ENCODE data around the gene PIK3CD. TPM values are rescaled to one million over a fixed set of nuclear protein-coding genes. Genes with fewer than 3 reads are reported as not detected.
A peak's percentile ranks its signal among the peaks of the same experiment; 100 is the strongest.

Gene PIK3CD
- total and polyA plus RNA-seq, 2 experiments from 2014 or later, result 1.2 to 1.3 TPM

DNA sequence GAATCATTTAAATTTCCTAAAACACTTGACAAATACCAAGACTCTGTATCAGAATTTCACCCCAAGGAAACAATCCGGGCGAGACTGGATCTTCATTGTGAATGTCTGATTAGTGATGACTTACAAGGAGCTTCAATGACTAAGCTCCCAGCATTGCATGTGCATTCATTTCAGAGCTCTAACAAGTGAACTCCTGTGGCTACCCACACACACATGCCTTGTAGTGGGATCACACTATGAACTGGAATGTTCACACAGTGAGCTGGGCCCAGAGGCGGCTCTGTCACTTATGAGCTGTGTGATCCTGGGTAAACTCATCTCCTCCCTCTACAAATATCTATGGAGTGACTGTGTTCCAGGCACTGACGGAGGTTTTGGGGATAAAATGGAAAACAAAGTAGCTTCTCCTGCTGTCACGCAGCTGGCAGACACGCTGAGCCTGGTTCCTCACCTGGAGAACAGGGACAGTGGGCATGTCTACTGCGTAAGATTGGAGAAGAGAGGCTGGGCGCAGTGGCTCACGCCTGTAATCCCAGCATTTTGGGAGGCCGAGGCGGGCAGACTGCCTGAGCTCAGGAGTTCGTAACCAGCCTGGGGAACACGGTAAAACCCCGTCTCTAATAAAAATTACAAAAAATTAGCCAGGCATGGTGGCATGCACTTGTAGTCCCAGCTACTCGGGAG lies 115.4 kb downstream of the PIK3CD start:
- Histone ChIP-seq H4K20me1 (ENCODE audit: insufficient read depth, poor library complexity, severe bottlenecking) (no peaks in the 10 kb centered on the region), H3K4me2 (no peak overlapping the region), H3K9me2 (replicated peaks; ENCODE audit: insufficient read depth) (no peaks in the 10 kb centered on the region), H2AFZ (no peak overlapping the region), H3K27me3 (no peaks in the 10 kb centered on the region), H3K79me2 (peaks cover 28% of the 10 kb centered on the region), H3K27ac (peak overlapping the region; percentile 31), H3K4me3 (no peak overlapping the region), H3K4me1 (ENCODE audit: insufficient read depth) (no peaks in the 10 kb centered on the region), H3K36me3 (replicated peaks; ENCODE audit: insufficient read depth, low read depth) (no peaks in the 10 kb centered on the region), H3K9me3 (ENCODE audit: low read depth) (no peaks in the 10 kb centered on the region)
- TF ChIP-seq, protein P1, sequence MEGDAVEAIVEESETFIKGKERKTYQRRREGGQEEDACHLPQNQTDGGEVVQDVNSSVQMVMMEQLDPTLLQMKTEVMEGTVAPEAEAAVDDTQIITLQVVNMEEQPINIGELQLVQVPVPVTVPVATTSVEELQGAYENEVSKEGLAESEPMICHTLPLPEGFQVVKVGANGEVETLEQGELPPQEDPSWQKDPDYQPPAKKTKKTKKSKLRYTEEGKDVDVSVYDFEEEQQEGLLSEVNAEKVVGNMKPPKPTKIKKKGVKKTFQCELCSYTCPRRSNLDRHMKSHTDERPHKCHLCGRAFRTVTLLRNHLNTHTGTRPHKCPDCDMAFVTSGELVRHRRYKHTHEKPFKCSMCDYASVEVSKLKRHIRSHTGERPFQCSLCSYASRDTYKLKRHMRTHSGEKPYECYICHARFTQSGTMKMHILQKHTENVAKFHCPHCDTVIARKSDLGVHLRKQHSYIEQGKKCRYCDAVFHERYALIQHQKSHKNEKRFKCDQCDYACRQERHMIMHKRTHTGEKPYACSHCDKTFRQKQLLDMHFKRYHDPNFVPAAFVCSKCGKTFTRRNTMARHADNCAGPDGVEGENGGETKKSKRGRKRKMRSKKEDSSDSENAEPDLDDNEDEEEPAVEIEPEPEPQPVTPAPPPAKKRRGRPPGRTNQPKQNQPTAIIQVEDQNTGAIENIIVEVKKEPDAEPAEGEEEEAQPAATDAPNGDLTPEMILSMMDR (IDR thresholded peaks at IDR 0.05; ENCODE audit: poor library complexity), result no peak
- TF ChIP-seq EZH2phosphoT487 (IDR thresholded peaks at IDR 0.05; ENCODE audit: low read depth, severe bottlenecking, unreplicated experiment) (no peak), EZH2 (IDR thresholded peaks at IDR 0.05; ENCODE audit: borderline replicate concordance) (no peak)
- DNase-seq (ENCODE audit: low spot score), result peak; percentile 23
- WGBS (ENCODE audit: low lambda C conversion rate, missing lambda C conversion rate), result 90% methylated on average over 13 of the region's 15 CpGs

DNA sequence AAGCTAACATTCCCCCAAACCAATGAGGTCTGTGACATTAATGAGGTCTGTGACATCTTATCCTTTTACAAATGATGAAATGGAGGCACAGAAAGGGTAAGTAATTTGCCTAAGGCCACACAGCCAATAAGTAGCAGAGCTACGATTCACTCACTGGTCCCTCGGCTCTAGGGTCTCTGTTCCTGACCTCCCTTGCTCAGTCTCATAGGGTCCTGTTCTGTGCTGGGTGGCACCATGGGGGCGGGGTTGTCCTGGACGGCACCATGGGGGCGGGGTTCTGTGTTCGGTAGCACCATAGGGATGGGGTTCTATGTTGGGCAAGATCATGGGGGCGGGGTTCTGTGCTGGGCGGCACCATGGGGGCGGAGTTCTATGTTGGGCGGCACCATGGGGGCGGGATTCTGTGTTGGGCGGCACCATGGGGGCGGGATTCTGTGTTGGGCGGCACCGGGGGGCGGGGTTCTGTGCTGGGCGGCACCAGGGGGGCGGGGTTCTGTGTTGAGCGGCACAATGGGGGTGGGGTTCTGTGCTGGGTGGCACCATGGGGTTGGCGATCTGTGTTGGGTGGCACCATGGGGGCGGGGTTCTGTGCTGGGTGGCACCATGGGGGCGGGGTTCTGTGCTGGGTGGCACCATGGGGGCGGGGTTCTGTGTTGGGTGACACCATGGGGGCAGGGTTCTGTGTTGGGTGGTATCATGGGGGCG lies 116.6 kb downstream of the PIK3CD start:
- peaks cover 28% of the 10 kb centered on the region for H3K79me2 ChIP-seq
- no peaks in the 10 kb centered on the region for H3K9me3 ChIP-seq (ENCODE audit: low read depth)
- no peaks in the 10 kb centered on the region for H3K36me3 ChIP-seq (replicated peaks; ENCODE audit: insufficient read depth, low read depth)
- no peak overlapping the region for H3K4me3 ChIP-seq
- TF ChIP-seq EZH2 (IDR thresholded peaks at IDR 0.05; ENCODE audit: borderline replicate concordance), result no peak
- TF ChIP-seq EZH2phosphoT487 (IDR thresholded peaks at IDR 0.05; ENCODE audit: low read depth, severe bottlenecking, unreplicated experiment), result no peak
- TF ChIP-seq, protein P1 (IDR thresholded peaks at IDR 0.05; ENCODE audit: poor library complexity), result no peak
- no peaks in the 10 kb centered on the region for H4K20me1 ChIP-seq (ENCODE audit: insufficient read depth, poor library complexity, severe bottlenecking)
- H3K4me1 ChIP-seq (ENCODE audit: insufficient read depth), result no peaks in the 10 kb centered on the region
- H2AFZ ChIP-seq, result no peak overlapping the region
- H3K27ac ChIP-seq, result no peak overlapping the region
- 99% methylated on average over 6 of the region's 24 CpGs for WGBS (ENCODE audit: low lambda C conversion rate, missing lambda C conversion rate)
- H3K27me3 ChIP-seq, result no peaks in the 10 kb centered on the region
- H3K9me2 ChIP-seq (replicated peaks; ENCODE audit: insufficient read depth), result no peaks in the 10 kb centered on the region
- no peak for DNase-seq (ENCODE audit: low spot score)
- H3K4me2 ChIP-seq, result no peak overlapping the region

DNA sequence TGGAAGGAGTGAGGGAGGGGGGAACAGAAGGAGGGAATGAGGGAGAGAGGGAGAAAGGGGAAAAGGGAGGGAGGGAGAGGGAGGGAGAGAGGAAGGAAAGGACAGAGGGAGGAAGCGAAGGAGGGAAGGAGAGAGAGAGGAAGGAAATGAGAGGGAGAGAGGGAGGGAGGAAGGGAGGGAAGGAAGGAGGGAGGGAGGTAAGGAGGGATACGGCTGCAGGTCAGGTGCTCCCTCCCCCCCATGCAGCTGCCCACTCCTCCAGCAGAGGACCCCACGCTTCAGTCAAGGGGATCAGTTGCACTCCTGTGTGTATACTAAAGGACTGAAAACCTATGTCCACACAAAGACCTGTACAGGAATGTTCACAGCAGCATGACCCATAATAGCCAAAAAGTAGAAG lies 117.5 kb downstream of the PIK3CD start:
- peaks cover 31% of the 10 kb centered on the region for H3K79me2 ChIP-seq
- no peaks in the 10 kb centered on the region for H3K9me3 ChIP-seq (ENCODE audit: low read depth)
- no peak overlapping the region for H3K4me2 ChIP-seq
- H2AFZ ChIP-seq, result no peak overlapping the region
- DNase-seq (ENCODE audit: low spot score), result no peak
- H3K36me3 ChIP-seq (replicated peaks; ENCODE audit: insufficient read depth, low read depth), result no peaks in the 10 kb centered on the region
- H3K27ac ChIP-seq, result no peak overlapping the region
- no peaks in the 10 kb centered on the region for H3K9me2 ChIP-seq (replicated peaks; ENCODE audit: insufficient read depth)
- no peaks in the 10 kb centered on the region for H3K27me3 ChIP-seq
- no peaks in the 10 kb centered on the region for H3K4me1 ChIP-seq (ENCODE audit: insufficient read depth)
- TF ChIP-seq EZH2phosphoT487 (IDR thresholded peaks at IDR 0.05; ENCODE audit: low read depth, severe bottlenecking, unreplicated experiment) (no peak), EZH2 (IDR thresholded peaks at IDR 0.05; ENCODE audit: borderline replicate concordance) (no peak)
- TF ChIP-seq, protein P1 (IDR thresholded peaks at IDR 0.05; ENCODE audit: poor library complexity), result no peak
- no CpG with 5 or more reads among the region's 3 CpGs for WGBS (ENCODE audit: low lambda C conversion rate, missing lambda C conversion rate)
- no peaks in the 10 kb centered on the region for H4K20me1 ChIP-seq (ENCODE audit: insufficient read depth, poor library complexity, severe bottlenecking)
- no peak overlapping the region for H3K4me3 ChIP-seq
